SK-N-SH (cell line): ENCODE results near the gene FOXK1. TPM values are rescaled to one million over a fixed set of nuclear protein-coding genes. Genes with fewer than 3 reads are reported as not detected.

ENCODE experiments used
- CTCF ChIA-PET: fragments of 300-600, 350-600 bp; formaldehyde crosslinking; extraction: SDS; loops from one replicate; lab custom pipeline; 2021; lab: Yijun Ruan, JAX
- POLR2A ChIA-PET: fragments of 350-600 bp; sonication (Branson Sonifier 250); formaldehyde crosslinking; extraction: SDS; loops from one replicate; lab custom pipeline; 2020; ENCODE audit warnings: antibody characterized with exemption, inconsistent platforms; lab: Yijun Ruan, JAX
- DNase-seq: peaks from one replicate; pipeline ENCODE4 v3.0.0; 2012
- H2AFZ ChIP-seq: fragments of 200-600 bp; sonication (generic); 2 replicates; pipeline ENCODE4 v1.8.1; 2016; ENCODE audit warnings: antibody characterized with exemption, mild to moderate bottlenecking, low read depth
- H3F3A ChIP-seq: fragments of 200-600 bp; sonication (generic); replicated peaks from 2 replicates; pipeline ENCODE3; 2016; ENCODE audit warnings: antibody characterized with exemption, mild to moderate bottlenecking; ENCODE audit not compliant: insufficient read depth
- H3K27ac ChIP-seq, 2 experiments: fragments of 200-500 bp in 1 of 2; fragments of 200-600 bp in 1 of 2; sonication (Bioruptor generic) in 1 of 2; sonication (generic), shearing (Covaris generic) in 1 of 2; 2 replicates each; pipeline versions ENCODE4 v1.5.1 to v1.6.1; 2014 to 2016; ENCODE audit warnings: low read depth in 2 of 2, inconsistent platforms in 1 of 2, low read length in 1 of 2, mild to moderate bottlenecking in 1 of 2, mixed read lengths in 1 of 2
- H3K27me3 ChIP-seq: fragments of 200-600 bp; sonication (generic), shearing (Covaris generic); 2 replicates; pipeline ENCODE4 v1.6.1; 2016; ENCODE audit warnings: mixed run types; ENCODE audit not compliant: insufficient read depth
- H3K36me3 ChIP-seq, 2 experiments: fragments of 200-500 bp in 1 of 2; fragments of 200-600 bp in 1 of 2; sonication (Bioruptor generic) in 1 of 2; sonication (generic) in 1 of 2; replicated peaks in 1 of 2; 2 replicates each; pipeline versions ENCODE3 to v1.5.1; 2014 to 2016; ENCODE audit warnings: low read length in 1 of 2, mild to moderate bottlenecking in 1 of 2; ENCODE audit not compliant: insufficient read depth in 2 of 2, control insufficient read depth in 1 of 2
- H3K4me1 ChIP-seq, 2 experiments: fragments of 200-500 bp in 1 of 2; fragments of 200-600 bp in 1 of 2; sonication (Bioruptor generic) in 1 of 2; sonication (generic), shearing (Covaris generic) in 1 of 2; 2 replicates each; pipeline versions ENCODE4 v1.5.1 to v1.6.1; 2014 to 2016; ENCODE audit warnings: low read depth in 1 of 2, low read length in 1 of 2, mixed run types in 1 of 2; ENCODE audit not compliant: insufficient read depth in 2 of 2, control insufficient read depth in 1 of 2
- H3K4me2 ChIP-seq: fragments of 200-600 bp; sonication (generic), shearing (Covaris generic); 2 replicates; pipeline ENCODE4 v1.6.1; 2017; ENCODE audit warnings: mixed run types
- H3K4me3 ChIP-seq, 2 experiments: fragments of 200-500 bp in 1 of 2; fragments of 200-600 bp in 1 of 2; sonication (Bioruptor generic) in 1 of 2; sonication (generic), shearing (Covaris generic) in 1 of 2; 2 replicates each; pipeline versions ENCODE4 v1.5.1 to v1.8.1; 2014 to 2016; ENCODE audit warnings: low read depth in 2 of 2, inconsistent platforms in 1 of 2, low read length in 1 of 2, mild to moderate bottlenecking in 1 of 2, mixed read lengths in 1 of 2, moderate library complexity in 1 of 2
- H3K79me2 ChIP-seq: fragments of 200-600 bp; sonication (generic); 2 replicates; pipeline ENCODE4 v1.8.1; 2017; ENCODE audit warnings: mild to moderate bottlenecking; ENCODE audit not compliant: insufficient read depth
- H3K9ac ChIP-seq: fragments of 200-600 bp; sonication (generic); 2 replicates; pipeline ENCODE4 v1.6.1; 2017; ENCODE audit warnings: mixed run types
- H3K9me2 ChIP-seq: fragments of 200-600 bp; sonication (generic); 2 replicates; pipeline ENCODE4 v1.6.1; 2017; ENCODE audit warnings: mixed run types
- H3K9me3 ChIP-seq: fragments of 200-600 bp; sonication (generic); 2 replicates; pipeline ENCODE4 v1.6.1; 2017; ENCODE audit warnings: mixed run types, mild to moderate bottlenecking, moderate library complexity
- H4K20me1 ChIP-seq: fragments of 200-600 bp; sonication (generic); 2 replicates; pipeline ENCODE4 v1.6.1; 2017; ENCODE audit warnings: mild to moderate bottlenecking, mixed run types; ENCODE audit not compliant: insufficient read depth
- CHD2 ChIP-seq: fragments of 150-350 bp; IDR thresholded peaks from 2 replicates; pipeline ENCODE4 v1.6.1; 2018; ENCODE audit warnings: low read length; ENCODE audit not compliant: partially characterized antibody
- ELF1 ChIP-seq: IDR thresholded peaks from 2 replicates; pipeline ENCODE4 v1.4.0; 2012
- EP300 ChIP-seq, 2 experiments: IDR thresholded peaks; 2 replicates each; pipeline versions ENCODE4 v1.4.0 to v1.6.1; 2012; ENCODE audit warnings: borderline replicate concordance in 1 of 2, low read depth in 1 of 2, low read length in 1 of 2
- FOSL2 ChIP-seq: IDR thresholded peaks from 2 replicates; pipeline ENCODE4 v1.4.0; 2012; ENCODE audit warnings: low read depth, mild to moderate bottlenecking, moderate library complexity, borderline replicate concordance
- FOXM1 ChIP-seq: IDR thresholded peaks from 2 replicates; pipeline ENCODE4 v1.4.0; 2012; ENCODE audit warnings: low read depth, mild to moderate bottlenecking
- GABPA ChIP-seq: IDR thresholded peaks from 2 replicates; pipeline ENCODE4 v1.4.0; 2012; ENCODE audit warnings: low read depth, mild to moderate bottlenecking
- JUND ChIP-seq: IDR thresholded peaks from 2 replicates; pipeline ENCODE4 v1.4.0; 2012
- NFIC ChIP-seq: IDR thresholded peaks from 2 replicates; pipeline ENCODE4 v1.4.0; 2012; ENCODE audit warnings: borderline replicate concordance
- RAD21 ChIP-seq: IDR thresholded peaks from 2 replicates; pipeline ENCODE4 v1.6.1; 2012; ENCODE audit warnings: mild to moderate bottlenecking, low read length
- SMC3 ChIP-seq: IDR thresholded peaks from 2 replicates; pipeline ENCODE4 v1.6.1; 2012; ENCODE audit warnings: low read depth, low read length, improper control_type of control experiment
- TCF12 ChIP-seq: IDR thresholded peaks from 2 replicates; pipeline ENCODE4 v1.4.0; 2012
- TEAD4 ChIP-seq: IDR thresholded peaks from 2 replicates; pipeline ENCODE4 v1.4.0; 2012; ENCODE audit warnings: mild to moderate bottlenecking, borderline replicate concordance; ENCODE audit not compliant: insufficient read depth
- WGBS: methylation state at CpG from one replicate; pipeline ENCODE4 v1.1.6; 2017; ENCODE audit warnings: low lambda C conversion rate; 5-methylcytosine and 5-hydroxymethylcytosine counted together
- polyA plus RNA-seq, 3 experiments: library from polyadenylated mRNA; depleted of rRNA; stranded (reverse); fragments of >200 nt; gene quantifications; 2 replicates each; pipeline ENCODE4 v1.2.3, GENCODE V29; 2012
- TF ChIP-seq, protein P1 (sequence below): fragments of 150-350 bp; IDR thresholded peaks from 2 replicates; pipeline ENCODE4 v1.6.1; 2016; ENCODE audit warnings: mild to moderate bottlenecking, low read depth, low read length
- TF ChIP-seq, protein P2 (sequence below): fragments of 150-350 bp; IDR thresholded peaks from 2 replicates; pipeline ENCODE4 v1.6.1; 2017; ENCODE audit warnings: antibody characterized with exemption, low read length, low read depth, borderline replicate concordance
- TF ChIP-seq, protein P3 (sequence below): IDR thresholded peaks from 2 replicates; pipeline ENCODE4 v1.4.0; 2012; ENCODE audit warnings: low read depth
- TF ChIP-seq, protein P4 (sequence below): IDR thresholded peaks from 2 replicates; pipeline ENCODE4 v1.4.0; 2012; ENCODE audit warnings: low read depth, borderline replicate concordance
- TF ChIP-seq, protein P5 (sequence below): IDR thresholded peaks from 2 replicates; pipeline ENCODE4; 2012
- TF ChIP-seq, protein P6 (sequence below): fragments of 200-600 bp; sonication (generic); IDR thresholded peaks from 2 replicates; pipeline ENCODE4 v1.6.1; 2017; ENCODE audit warnings: antibody characterized with exemption, mild to moderate bottlenecking, moderate library complexity

Gene FOXK1
- polyA plus RNA-seq, 1 of the 3 experiments (the other 2 are of a cell fraction) = 4.7 TPM

DNA sequence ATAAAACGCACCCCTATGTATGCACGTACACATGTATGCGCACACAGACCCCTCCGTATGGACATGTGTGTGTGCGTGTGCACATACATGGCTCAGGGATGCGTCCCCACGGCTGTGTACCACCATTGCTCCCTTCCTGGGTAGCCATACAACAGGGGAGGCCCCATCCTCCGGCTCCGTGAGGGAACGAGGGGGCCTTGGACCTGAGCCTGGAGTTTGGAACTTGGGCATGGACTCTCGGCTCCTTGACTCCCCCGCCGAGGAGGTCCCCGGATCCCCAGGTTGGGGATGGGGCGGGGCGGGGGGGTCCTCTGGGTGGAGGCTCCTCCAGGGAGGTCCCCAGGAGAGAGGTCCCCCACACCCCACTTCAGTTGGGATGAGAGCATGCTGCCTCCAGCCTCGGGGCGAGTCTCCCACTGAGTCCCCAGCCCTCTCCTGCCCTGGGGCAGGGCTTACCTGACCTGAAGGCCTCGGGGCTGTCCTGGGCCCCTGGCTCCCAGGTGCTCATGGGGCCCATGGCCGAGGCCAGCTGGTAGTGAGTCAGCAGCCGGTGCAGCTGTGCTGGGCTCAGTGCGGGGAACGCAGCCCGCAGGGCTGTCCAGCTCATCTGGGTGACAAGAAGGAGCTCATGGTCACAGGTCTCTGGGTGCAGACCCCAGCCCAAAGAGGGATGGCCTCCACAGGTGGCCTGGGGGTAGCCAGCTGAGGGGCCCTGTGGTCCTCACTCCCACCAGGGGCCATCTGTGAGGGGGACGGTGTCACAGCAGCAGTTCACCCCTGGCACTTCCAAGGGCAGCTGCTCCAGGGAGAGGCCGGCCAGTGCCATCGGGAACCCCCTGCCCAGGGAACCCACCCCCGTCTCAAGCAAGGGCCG is 123.3 kb downstream of the FOXK1 start:
- Histone ChIP-seq H3K4me3 (no peak overlapping the region), H3K36me3 (no peaks in the 10 kb centered on the region), H2AFZ (no peak overlapping the region), H3K9ac (no peak overlapping the region), H3K9me3 (no peaks in the 10 kb centered on the region), H4K20me1 (no peaks in the 10 kb centered on the region), H3K4me2 (no peak overlapping the region), H3K27ac (no peak overlapping the region), H3K4me1 (no peaks in the 10 kb centered on the region), H3F3A (peaks cover 3% of the 10 kb centered on the region), H3K79me2 (no peaks in the 10 kb centered on the region), H3K9me2 (no peaks in the 10 kb centered on the region), H3K27me3 (no peaks in the 10 kb centered on the region)
- POLR2A ChIA-PET = interaction anchor here (1.0 kb wide), 1 partner anchor 30 kb away, joined by 3 read pairs; the partner anchor contains the start of gene AP5Z1
- TF ChIP-seq, protein P1, sequence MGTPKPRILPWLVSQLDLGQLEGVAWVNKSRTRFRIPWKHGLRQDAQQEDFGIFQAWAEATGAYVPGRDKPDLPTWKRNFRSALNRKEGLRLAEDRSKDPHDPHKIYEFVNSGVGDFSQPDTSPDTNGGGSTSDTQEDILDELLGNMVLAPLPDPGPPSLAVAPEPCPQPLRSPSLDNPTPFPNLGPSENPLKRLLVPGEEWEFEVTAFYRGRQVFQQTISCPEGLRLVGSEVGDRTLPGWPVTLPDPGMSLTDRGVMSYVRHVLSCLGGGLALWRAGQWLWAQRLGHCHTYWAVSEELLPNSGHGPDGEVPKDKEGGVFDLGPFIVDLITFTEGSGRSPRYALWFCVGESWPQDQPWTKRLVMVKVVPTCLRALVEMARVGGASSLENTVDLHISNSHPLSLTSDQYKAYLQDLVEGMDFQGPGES = no peak
- TF ChIP-seq SMC3 = no peak
- WGBS = 87% methylated on average over 24 of the region's 29 CpGs
- DNase-seq = no peak
- CTCF ChIA-PET = interaction anchor here (1.2 to 3.4 kb wide), 5 partner anchors 7 to 281 kb away, joined by 3 to 11 read pairs (median 4); partner anchors contain the start of gene RADIL

DNA sequence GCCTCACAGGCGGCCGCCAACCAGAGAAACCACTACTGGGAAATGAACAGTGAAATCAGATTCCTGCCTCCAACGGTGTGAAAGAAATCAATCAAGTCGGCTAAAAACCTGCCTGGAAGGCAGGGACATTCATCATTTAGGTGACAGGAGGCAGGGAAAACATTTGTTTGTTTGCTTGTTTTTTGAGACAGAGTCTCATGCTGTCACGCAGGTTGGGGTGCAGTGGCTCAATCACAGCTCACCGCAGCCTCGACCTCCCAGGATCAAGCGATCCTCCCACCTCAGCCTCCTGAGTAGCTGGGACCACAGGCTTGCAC is 123.8 kb downstream of the FOXK1 start:
- TF ChIP-seq NFIC (no peak), ELF1 (no peak), RAD21 (no peak), FOSL2 (no peak), FOXM1 (no peak), TCF12 (no peak), JUND (no peak), GABPA (no peak), TEAD4 (no peak), EP300 (IDR thresholded peaks at IDR 0.05; ENCODE audit: borderline replicate concordance in 1 of 2, low read depth in 1 of 2, low read length in 1 of 2) (no peak), CHD2 (no peak)
- TF ChIP-seq, protein P2, sequence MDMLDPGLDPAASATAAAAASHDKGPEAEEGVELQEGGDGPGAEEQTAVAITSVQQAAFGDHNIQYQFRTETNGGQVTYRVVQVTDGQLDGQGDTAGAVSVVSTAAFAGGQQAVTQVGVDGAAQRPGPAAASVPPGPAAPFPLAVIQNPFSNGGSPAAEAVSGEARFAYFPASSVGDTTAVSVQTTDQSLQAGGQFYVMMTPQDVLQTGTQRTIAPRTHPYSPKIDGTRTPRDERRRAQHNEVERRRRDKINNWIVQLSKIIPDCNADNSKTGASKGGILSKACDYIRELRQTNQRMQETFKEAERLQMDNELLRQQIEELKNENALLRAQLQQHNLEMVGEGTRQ = no peak
- TF ChIP-seq, protein P3, sequence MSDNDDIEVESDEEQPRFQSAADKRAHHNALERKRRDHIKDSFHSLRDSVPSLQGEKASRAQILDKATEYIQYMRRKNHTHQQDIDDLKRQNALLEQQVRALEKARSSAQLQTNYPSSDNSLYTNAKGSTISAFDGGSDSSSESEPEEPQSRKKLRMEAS = no peak
- TF ChIP-seq, protein P4, sequence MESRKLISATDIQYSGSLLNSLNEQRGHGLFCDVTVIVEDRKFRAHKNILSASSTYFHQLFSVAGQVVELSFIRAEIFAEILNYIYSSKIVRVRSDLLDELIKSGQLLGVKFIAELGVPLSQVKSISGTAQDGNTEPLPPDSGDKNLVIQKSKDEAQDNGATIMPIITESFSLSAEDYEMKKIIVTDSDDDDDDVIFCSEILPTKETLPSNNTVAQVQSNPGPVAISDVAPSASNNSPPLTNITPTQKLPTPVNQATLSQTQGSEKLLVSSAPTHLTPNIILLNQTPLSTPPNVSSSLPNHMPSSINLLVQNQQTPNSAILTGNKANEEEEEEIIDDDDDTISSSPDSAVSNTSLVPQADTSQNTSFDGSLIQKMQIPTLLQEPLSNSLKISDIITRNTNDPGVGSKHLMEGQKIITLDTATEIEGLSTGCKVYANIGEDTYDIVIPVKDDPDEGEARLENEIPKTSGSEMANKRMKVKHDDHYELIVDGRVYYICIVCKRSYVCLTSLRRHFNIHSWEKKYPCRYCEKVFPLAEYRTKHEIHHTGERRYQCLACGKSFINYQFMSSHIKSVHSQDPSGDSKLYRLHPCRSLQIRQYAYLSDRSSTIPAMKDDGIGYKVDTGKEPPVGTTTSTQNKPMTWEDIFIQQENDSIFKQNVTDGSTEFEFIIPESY = no peak
- TF ChIP-seq, protein P5, sequence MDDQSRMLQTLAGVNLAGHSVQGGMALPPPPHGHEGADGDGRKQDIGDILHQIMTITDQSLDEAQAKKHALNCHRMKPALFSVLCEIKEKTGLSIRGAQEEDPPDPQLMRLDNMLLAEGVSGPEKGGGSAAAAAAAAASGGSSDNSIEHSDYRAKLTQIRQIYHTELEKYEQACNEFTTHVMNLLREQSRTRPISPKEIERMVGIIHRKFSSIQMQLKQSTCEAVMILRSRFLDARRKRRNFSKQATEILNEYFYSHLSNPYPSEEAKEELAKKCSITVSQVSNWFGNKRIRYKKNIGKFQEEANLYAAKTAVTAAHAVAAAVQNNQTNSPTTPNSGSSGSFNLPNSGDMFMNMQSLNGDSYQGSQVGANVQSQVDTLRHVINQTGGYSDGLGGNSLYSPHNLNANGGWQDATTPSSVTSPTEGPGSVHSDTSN = no peak
- TF ChIP-seq, protein P6, sequence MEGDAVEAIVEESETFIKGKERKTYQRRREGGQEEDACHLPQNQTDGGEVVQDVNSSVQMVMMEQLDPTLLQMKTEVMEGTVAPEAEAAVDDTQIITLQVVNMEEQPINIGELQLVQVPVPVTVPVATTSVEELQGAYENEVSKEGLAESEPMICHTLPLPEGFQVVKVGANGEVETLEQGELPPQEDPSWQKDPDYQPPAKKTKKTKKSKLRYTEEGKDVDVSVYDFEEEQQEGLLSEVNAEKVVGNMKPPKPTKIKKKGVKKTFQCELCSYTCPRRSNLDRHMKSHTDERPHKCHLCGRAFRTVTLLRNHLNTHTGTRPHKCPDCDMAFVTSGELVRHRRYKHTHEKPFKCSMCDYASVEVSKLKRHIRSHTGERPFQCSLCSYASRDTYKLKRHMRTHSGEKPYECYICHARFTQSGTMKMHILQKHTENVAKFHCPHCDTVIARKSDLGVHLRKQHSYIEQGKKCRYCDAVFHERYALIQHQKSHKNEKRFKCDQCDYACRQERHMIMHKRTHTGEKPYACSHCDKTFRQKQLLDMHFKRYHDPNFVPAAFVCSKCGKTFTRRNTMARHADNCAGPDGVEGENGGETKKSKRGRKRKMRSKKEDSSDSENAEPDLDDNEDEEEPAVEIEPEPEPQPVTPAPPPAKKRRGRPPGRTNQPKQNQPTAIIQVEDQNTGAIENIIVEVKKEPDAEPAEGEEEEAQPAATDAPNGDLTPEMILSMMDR = no peak
- TF ChIP-seq, all 33 proteins: peak for 0
- H3F3A ChIP-seq = peaks cover 3% of the 10 kb centered on the region
- no peak overlapping the region for H3K9ac ChIP-seq
- H3K27me3 ChIP-seq = no peaks in the 10 kb centered on the region
- no peak for DNase-seq
- ChIA-PET CTCF (interaction anchor here (1.2 to 3.4 kb wide), 5 partner anchors 8 to 280 kb away, joined by 3 to 11 read pairs (median 4); partner anchors contain the start of gene RADIL), POLR2A (interaction anchor here (1.0 kb wide), 1 partner anchor 31 kb away, joined by 3 read pairs; the partner anchor contains the start of gene AP5Z1)
- no peaks in the 10 kb centered on the region for H3K9me3 ChIP-seq
- H2AFZ ChIP-seq = no peak overlapping the region
- H3K27ac ChIP-seq = no peak overlapping the region
- no peak overlapping the region for H3K4me2 ChIP-seq
- H3K79me2 ChIP-seq = no peaks in the 10 kb centered on the region
- H3K36me3 ChIP-seq = no peaks in the 10 kb centered on the region
- no peaks in the 10 kb centered on the region for H3K4me1 ChIP-seq
- H3K4me3 ChIP-seq = no peak overlapping the region
- no peaks in the 10 kb centered on the region for H4K20me1 ChIP-seq
- H3K9me2 ChIP-seq = no peaks in the 10 kb centered on the region
- WGBS = 90% methylated on average over 8 of the region's 8 CpGs
